Measurements from ENCODE around the gene CXCR5.
A peak's percentile ranks its signal among the peaks of the same experiment; 100 is the strongest.

Gene CXCR5

GRCh38 chr11:118898400-118899295 lies 15.0 kb downstream of the CXCR5 start:
- Mint-ChIP-seq H3K4me1 (ENCODE audit: low read depth) (peaks cover 25% of the 10 kb centered on the region), H3K36me3 (ENCODE audit: low read depth) (peaks cover 11% of the 10 kb centered on the region), H3K27me3 (ENCODE audit: low read depth) (no peaks in the 10 kb centered on the region), H3K9me3 (no peaks in the 10 kb centered on the region), H3K4me3 (no peak overlapping the region), H3K27ac (no peak overlapping the region)

GRCh38 chr11:118899296-118899688 lies 15.6 kb downstream of the CXCR5 start:
- no peak overlapping the region for H3K4me3 Mint-ChIP-seq
- H3K27ac Mint-ChIP-seq = no peak overlapping the region
- no peaks in the 10 kb centered on the region for H3K27me3 Mint-ChIP-seq (ENCODE audit: low read depth)
- H3K36me3 Mint-ChIP-seq (ENCODE audit: low read depth) = peaks cover 11% of the 10 kb centered on the region
- H3K4me1 Mint-ChIP-seq (ENCODE audit: low read depth) = peaks cover 22% of the 10 kb centered on the region
- H3K9me3 Mint-ChIP-seq = no peaks in the 10 kb centered on the region

- Mint-ChIP-seq H3K36me3 (ENCODE audit: low read depth) (peaks cover 11% of the 10 kb centered on the region), H3K4me3 (no peak overlapping the region)
These were observed 16.1 kb downstream of the CXCR5 start for GRCh38 chr11:118899706-118900360.

DNA sequence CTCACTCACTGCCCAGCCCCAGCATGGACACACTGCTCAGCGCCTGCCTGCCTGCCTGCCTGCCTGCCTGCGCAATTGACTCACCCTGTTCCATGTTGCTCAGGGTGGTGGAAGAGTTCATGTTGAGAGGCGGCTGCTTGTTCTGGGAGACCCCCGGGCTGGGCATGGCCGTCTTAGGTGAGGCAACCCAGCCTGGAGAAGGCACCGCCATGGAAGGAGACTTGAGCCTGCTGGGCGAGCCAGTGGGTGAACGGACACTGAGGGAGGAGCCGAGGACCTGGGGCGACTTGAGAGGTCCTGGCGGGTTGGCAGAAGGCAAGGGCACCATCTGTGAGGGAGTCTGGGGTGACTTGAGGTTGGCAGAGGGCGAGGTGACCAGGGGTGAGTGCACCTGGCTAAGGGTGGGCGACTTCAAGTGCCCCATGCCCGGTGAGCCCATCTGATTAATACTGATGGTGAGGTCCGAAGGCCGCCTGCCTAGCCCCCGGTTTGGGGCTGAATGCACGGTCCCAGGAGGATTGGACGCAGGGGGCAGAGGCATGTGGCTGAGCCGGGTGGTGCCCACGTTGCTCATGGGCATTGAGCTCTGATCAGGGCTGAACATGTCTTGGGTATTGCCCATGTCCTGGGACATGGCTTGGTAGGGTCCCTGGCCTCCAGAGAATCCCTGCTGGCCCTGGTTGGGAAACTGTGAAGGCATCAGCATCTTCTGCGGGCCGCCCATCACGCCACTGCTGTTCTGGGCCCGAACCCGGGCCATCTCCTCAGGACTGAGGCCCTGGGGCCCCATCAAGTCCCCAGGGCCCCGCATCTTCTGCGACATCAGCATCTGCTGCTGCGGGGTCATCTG lies 17.1 kb downstream of the CXCR5 start:
- Mint-ChIP-seq H3K36me3 (ENCODE audit: low read depth) (peaks cover 11% of the 10 kb centered on the region), H3K27ac (no peak overlapping the region), H3K4me1 (ENCODE audit: low read depth) (peaks cover 8% of the 10 kb centered on the region)

More at GRCh38 chr11:118899706-118900360, 16.1 kb downstream of the CXCR5 start:
- Mint-ChIP-seq H3K27me3 (ENCODE audit: low read depth) (no peaks in the 10 kb centered on the region), H3K9me3 (no peaks in the 10 kb centered on the region), H3K4me1 (ENCODE audit: low read depth) (peaks cover 17% of the 10 kb centered on the region), H3K27ac (no peak overlapping the region)

GRCh38 chr11:118901494-118902335 lies 18.0 kb downstream of the CXCR5 start:
- H3K9me3 Mint-ChIP-seq = no peaks in the 10 kb centered on the region
- H3K27me3 Mint-ChIP-seq (ENCODE audit: low read depth) = no peaks in the 10 kb centered on the region
- peaks cover 16% of the 10 kb centered on the region for H3K36me3 Mint-ChIP-seq (ENCODE audit: low read depth)
- H3K4me1 Mint-ChIP-seq (ENCODE audit: low read depth) = peaks cover 3% of the 10 kb centered on the region
- no peak overlapping the region for H3K27ac Mint-ChIP-seq
- no peak overlapping the region for H3K4me3 Mint-ChIP-seq

More for the DNA sequence above, 17.1 kb downstream of the CXCR5 start:
- Mint-ChIP-seq H3K4me3 (no peak overlapping the region), H3K27me3 (ENCODE audit: low read depth) (no peaks in the 10 kb centered on the region), H3K9me3 (no peaks in the 10 kb centered on the region)

- H3K36me3 Mint-ChIP-seq (ENCODE audit: low read depth) = peaks cover 25% of the 10 kb centered on the region
- H3K27me3 Mint-ChIP-seq (ENCODE audit: low read depth) = no peaks in the 10 kb centered on the region
- no peak overlapping the region for H3K4me3 Mint-ChIP-seq
- H3K9me3 Mint-ChIP-seq = no peaks in the 10 kb centered on the region
- H3K27ac Mint-ChIP-seq = no peak overlapping the region
- H3K4me1 Mint-ChIP-seq (ENCODE audit: low read depth) = peaks cover 11% of the 10 kb centered on the region
These were observed 18.9 kb downstream of the CXCR5 start for GRCh38 chr11:118902336-118903203.

DNA sequence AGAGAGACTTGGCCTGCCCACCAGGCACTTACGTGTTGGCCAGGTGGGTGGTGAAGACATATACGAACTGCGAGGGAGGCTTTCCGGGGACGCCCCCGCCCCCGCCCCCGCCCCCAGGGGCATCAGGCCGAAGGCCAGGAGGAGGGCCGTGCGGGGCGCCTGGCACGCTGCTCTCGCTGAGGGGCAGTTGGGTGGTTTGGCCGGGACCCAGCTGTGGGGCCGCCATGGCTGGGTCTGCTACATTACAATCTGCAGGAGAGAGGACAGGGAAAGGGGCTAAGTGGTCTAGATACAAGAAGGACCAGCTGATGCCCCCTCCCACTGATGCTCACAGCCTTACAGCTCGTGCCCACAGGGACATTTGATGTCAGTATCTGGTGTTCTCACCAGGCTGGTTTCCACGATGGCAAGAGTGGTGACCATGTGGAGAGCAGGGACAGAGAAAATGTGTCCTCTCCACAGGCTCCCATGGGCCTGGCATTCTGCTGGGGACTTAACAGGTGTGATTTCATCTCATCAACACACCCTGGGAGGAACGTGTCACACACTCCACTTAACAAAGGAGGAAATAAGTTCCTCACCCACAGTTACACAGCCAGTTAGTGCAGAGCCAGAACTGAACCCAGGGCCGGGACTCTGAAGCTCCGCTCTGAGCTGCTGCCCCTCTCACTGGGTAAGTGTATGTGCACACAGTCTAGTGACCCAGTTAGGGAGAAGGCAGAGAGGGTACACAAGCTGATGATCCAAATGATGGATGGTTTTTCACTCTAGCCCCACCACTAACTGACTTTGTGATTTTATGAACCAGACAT lies 19.7 kb downstream of the CXCR5 start:
- Mint-ChIP-seq H3K36me3 (ENCODE audit: low read depth) (peaks cover 28% of the 10 kb centered on the region), H3K27me3 (ENCODE audit: low read depth) (no peaks in the 10 kb centered on the region), H3K27ac (no peak overlapping the region), H3K4me3 (no peak overlapping the region), H3K4me1 (ENCODE audit: low read depth) (peaks cover 11% of the 10 kb centered on the region), H3K9me3 (no peaks in the 10 kb centered on the region)

GRCh38 chr11:118907051-118908042 lies 23.7 kb downstream of the CXCR5 start:
- Mint-ChIP-seq H3K4me1 (ENCODE audit: low read depth) (peaks cover 29% of the 10 kb centered on the region), H3K36me3 (ENCODE audit: low read depth) (peaks cover 21% of the 10 kb centered on the region), H3K4me3 (no peak overlapping the region), H3K27me3 (ENCODE audit: low read depth) (no peaks in the 10 kb centered on the region), H3K27ac (peak overlapping the region; percentile 50), H3K9me3 (no peaks in the 10 kb centered on the region)

GRCh38 chr11:118908264-118908663 lies 24.6 kb downstream of the CXCR5 start:
- Mint-ChIP-seq H3K4me3 (no peak overlapping the region), H3K4me1 (ENCODE audit: low read depth) (peaks cover 38% of the 10 kb centered on the region), H3K27ac (no peak overlapping the region)

DNA sequence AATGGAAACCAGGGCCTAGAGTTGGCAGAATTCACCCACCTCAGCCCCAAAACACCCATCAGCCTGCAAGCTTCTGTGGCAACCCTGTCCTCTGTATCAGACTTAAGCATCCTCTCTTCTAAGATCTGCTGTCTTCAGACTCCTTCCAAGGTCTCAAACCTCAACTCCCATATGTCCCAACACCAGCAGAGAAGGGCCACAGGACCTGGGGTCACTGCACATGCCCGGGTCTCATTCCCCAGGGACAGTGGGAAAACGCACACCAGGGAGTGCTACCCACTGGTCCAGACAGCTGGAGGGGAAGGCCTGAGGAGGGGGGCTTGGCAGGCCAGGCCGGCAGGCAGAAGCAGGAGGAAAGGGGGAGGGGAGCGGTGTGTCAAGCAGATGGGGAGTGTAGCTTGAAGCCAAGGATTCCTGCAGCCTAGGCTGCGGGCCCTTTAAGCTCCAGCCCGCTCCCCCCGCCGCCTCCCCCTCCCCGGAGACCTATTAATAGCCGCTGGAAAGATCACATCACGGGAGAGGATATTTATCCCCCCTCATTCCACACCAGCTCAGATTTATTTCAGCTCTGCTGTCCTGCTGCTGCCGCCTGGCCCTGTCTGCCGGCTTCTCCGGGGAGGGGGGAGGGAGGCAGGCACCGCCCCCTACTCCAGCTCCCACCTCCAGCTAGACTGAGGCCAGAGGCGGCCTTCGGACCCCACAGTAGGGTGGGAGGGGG lies 25.4 kb downstream of the CXCR5 start:
- no peaks in the 10 kb centered on the region for H3K27me3 Mint-ChIP-seq (ENCODE audit: low read depth)
- H3K27ac Mint-ChIP-seq = peak overlapping the region; percentile 7
- H3K4me1 Mint-ChIP-seq (ENCODE audit: low read depth) = peaks cover 41% of the 10 kb centered on the region
- H3K4me3 Mint-ChIP-seq = no peak overlapping the region
- peaks cover 21% of the 10 kb centered on the region for H3K36me3 Mint-ChIP-seq (ENCODE audit: low read depth)
- H3K9me3 Mint-ChIP-seq = no peaks in the 10 kb centered on the region

More at GRCh38 chr11:118908264-118908663, 24.6 kb downstream of the CXCR5 start:
- Mint-ChIP-seq H3K36me3 (ENCODE audit: low read depth) (peaks cover 21% of the 10 kb centered on the region), H3K27me3 (ENCODE audit: low read depth) (no peaks in the 10 kb centered on the region), H3K9me3 (no peaks in the 10 kb centered on the region)

GRCh38 chr11:118909619-118910308 lies 26.1 kb downstream of the CXCR5 start:
- Mint-ChIP-seq H3K27ac (no peak overlapping the region), H3K4me3 (no peak overlapping the region), H3K4me1 (ENCODE audit: low read depth) (peaks cover 48% of the 10 kb centered on the region), H3K36me3 (ENCODE audit: low read depth) (peaks cover 25% of the 10 kb centered on the region), H3K9me3 (no peaks in the 10 kb centered on the region), H3K27me3 (ENCODE audit: low read depth) (no peaks in the 10 kb centered on the region)

Measured in T-helper 1 cell treated with Interleukin-12 subunit alpha and Interleukin-12 subunit beta and Interleukin-4 antibody, amounts not matched to agents 30 μg/mL and 1 μg/mL, for 36 hours (primary cell).